ENCODE data around the gene MAGEF1. TPM values are rescaled to one million over a fixed set of nuclear protein-coding genes. Genes with fewer than 3 reads are reported as not detected.

Gene MAGEF1
- total and polyA plus RNA-seq, 9 of the 15 experiments (the other 6 are each of a cell fraction or from before 2014, with no cell fraction given): 1.5 to 39.1 (median 19.8) TPM

DNA sequence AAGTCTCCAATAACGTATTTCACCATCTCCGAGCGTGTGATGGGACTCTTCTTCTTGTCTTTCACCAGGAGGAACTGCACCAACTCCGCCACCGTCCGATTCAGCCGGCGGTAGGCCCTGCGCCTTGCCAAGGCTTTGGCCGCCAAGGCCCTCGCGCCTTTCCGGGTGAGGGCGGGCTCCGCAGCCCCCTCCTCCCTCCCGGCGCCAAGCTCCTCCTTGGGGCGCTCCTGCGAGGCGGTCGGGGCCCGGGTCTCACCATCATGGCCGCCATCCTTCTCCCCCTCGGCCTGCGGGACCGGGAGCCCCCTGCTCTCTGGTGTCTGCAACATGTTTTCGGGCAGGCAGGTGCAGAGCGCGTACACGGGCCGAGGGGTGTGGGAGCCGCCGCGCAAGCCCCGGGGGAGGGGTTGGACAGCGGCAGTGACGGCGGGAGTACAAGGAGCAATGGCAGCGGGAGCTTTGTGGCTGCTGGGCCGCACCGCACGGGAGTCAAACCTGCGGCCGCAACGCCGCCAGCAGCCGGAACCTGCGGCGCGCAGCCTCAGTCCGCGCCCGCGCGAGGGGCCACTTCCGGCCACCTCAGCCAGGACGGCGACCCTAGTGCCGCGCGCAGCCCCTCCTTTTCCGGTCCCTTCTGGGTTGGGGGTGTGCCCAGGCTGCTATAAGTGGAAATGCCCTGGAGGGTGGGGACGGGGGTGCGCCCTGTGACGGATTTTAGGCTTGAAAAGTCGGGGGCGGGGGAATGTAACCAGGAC, at the start of gene MAGEF1 (continued):
- TF ChIP-seq, protein P1, sequence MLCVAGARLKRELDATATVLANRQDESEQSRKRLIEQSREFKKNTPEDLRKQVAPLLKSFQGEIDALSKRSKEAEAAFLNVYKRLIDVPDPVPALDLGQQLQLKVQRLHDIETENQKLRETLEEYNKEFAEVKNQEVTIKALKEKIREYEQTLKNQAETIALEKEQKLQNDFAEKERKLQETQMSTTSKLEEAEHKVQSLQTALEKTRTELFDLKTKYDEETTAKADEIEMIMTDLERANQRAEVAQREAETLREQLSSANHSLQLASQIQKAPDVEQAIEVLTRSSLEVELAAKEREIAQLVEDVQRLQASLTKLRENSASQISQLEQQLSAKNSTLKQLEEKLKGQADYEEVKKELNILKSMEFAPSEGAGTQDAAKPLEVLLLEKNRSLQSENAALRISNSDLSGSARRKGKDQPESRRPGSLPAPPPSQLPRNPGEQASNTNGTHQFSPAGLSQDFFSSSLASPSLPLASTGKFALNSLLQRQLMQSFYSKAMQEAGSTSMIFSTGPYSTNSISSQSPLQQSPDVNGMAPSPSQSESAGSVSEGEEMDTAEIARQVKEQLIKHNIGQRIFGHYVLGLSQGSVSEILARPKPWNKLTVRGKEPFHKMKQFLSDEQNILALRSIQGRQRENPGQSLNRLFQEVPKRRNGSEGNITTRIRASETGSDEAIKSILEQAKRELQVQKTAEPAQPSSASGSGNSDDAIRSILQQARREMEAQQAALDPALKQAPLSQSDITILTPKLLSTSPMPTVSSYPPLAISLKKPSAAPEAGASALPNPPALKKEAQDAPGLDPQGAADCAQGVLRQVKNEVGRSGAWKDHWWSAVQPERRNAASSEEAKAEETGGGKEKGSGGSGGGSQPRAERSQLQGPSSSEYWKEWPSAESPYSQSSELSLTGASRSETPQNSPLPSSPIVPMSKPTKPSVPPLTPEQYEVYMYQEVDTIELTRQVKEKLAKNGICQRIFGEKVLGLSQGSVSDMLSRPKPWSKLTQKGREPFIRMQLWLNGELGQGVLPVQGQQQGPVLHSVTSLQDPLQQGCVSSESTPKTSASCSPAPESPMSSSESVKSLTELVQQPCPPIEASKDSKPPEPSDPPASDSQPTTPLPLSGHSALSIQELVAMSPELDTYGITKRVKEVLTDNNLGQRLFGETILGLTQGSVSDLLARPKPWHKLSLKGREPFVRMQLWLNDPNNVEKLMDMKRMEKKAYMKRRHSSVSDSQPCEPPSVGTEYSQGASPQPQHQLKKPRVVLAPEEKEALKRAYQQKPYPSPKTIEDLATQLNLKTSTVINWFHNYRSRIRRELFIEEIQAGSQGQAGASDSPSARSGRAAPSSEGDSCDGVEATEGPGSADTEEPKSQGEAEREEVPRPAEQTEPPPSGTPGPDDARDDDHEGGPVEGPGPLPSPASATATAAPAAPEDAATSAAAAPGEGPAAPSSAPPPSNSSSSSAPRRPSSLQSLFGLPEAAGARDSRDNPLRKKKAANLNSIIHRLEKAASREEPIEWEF (CRISPR knock-in tag; IDR thresholded peaks at IDR 0.05): no peak
- TF ChIP-seq SRF (CRISPR knock-in tag; IDR thresholded peaks at IDR 0.05): no peak
- TF ChIP-seq, protein P2, sequence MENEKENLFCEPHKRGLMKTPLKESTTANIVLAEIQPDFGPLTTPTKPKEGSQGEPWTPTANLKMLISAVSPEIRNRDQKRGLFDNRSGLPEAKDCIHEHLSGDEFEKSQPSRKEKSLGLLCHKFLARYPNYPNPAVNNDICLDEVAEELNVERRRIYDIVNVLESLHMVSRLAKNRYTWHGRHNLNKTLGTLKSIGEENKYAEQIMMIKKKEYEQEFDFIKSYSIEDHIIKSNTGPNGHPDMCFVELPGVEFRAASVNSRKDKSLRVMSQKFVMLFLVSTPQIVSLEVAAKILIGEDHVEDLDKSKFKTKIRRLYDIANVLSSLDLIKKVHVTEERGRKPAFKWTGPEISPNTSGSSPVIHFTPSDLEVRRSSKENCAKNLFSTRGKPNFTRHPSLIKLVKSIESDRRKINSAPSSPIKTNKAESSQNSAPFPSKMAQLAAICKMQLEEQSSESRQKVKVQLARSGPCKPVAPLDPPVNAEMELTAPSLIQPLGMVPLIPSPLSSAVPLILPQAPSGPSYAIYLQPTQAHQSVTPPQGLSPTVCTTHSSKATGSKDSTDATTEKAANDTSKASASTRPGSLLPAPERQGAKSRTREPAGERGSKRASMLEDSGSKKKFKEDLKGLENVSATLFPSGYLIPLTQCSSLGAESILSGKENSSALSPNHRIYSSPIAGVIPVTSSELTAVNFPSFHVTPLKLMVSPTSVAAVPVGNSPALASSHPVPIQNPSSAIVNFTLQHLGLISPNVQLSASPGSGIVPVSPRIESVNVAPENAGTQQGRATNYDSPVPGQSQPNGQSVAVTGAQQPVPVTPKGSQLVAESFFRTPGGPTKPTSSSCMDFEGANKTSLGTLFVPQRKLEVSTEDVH (IDR thresholded peaks at IDR 0.05; ENCODE audit: low read depth, partially characterized antibody): no peak
- no peak for TF ChIP-seq RHOXF2B (CRISPR knock-in tag; conservative IDR thresholded peaks at IDR 0.05)
- no peak for TF ChIP-seq NCOR1 (IDR thresholded peaks at IDR 0.05)
- TF ChIP-seq, protein P3, sequence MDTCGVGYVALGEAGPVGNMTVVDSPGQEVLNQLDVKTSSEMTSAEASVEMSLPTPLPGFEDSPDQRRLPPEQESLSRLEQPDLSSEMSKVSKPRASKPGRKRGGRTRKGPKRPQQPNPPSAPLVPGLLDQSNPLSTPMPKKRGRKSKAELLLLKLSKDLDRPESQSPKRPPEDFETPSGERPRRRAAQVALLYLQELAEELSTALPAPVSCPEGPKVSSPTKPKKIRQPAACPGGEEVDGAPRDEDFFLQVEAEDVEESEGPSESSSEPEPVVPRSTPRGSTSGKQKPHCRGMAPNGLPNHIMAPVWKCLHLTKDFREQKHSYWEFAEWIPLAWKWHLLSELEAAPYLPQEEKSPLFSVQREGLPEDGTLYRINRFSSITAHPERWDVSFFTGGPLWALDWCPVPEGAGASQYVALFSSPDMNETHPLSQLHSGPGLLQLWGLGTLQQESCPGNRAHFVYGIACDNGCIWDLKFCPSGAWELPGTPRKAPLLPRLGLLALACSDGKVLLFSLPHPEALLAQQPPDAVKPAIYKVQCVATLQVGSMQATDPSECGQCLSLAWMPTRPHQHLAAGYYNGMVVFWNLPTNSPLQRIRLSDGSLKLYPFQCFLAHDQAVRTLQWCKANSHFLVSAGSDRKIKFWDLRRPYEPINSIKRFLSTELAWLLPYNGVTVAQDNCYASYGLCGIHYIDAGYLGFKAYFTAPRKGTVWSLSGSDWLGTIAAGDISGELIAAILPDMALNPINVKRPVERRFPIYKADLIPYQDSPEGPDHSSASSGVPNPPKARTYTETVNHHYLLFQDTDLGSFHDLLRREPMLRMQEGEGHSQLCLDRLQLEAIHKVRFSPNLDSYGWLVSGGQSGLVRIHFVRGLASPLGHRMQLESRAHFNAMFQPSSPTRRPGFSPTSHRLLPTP (IDR thresholded peaks at IDR 0.05; ENCODE audit: borderline replicate concordance, extremely low read depth, insufficient read length): no peak
- TF ChIP-seq, protein P4, sequence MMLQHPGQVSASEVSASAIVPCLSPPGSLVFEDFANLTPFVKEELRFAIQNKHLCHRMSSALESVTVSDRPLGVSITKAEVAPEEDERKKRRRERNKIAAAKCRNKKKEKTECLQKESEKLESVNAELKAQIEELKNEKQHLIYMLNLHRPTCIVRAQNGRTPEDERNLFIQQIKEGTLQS (IDR thresholded peaks at IDR 0.05): no peak
- TF ChIP-seq, protein P4 (CRISPR knock-in tag; conservative IDR thresholded peaks at IDR 0.05): no peak
- no peak for TF ChIP-seq ZNF431 (CRISPR knock-in tag; IDR thresholded peaks at IDR 0.05)
- TF ChIP-seq CHD1 (IDR thresholded peaks at IDR 0.05; ENCODE audit: low read length): no peak
- no peak for TF ChIP-seq PHF21A (IDR thresholded peaks at IDR 0.05; ENCODE audit: borderline replicate concordance, low read depth)
- TF ChIP-seq CCAR2 (IDR thresholded peaks at IDR 0.05; ENCODE audit: low read depth, low read length): no peak
- TF ChIP-seq, protein P5, sequence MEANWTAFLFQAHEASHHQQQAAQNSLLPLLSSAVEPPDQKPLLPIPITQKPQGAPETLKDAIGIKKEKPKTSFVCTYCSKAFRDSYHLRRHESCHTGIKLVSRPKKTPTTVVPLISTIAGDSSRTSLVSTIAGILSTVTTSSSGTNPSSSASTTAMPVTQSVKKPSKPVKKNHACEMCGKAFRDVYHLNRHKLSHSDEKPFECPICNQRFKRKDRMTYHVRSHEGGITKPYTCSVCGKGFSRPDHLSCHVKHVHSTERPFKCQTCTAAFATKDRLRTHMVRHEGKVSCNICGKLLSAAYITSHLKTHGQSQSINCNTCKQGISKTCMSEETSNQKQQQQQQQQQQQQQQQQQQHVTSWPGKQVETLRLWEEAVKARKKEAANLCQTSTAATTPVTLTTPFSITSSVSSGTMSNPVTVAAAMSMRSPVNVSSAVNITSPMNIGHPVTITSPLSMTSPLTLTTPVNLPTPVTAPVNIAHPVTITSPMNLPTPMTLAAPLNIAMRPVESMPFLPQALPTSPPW (CRISPR knock-in tag; IDR thresholded peaks at IDR 0.05): peak; percentile 88
